Measurements from ENCODE around the gene ATP8B4. TPM values are rescaled to one million over a fixed set of nuclear protein-coding genes. Genes with fewer than 3 reads are reported as not detected.

Gene ATP8B4
- total and polyA plus RNA-seq, 10 donors, result 1.7 to 42.8 (median 27.7) TPM

DNA sequence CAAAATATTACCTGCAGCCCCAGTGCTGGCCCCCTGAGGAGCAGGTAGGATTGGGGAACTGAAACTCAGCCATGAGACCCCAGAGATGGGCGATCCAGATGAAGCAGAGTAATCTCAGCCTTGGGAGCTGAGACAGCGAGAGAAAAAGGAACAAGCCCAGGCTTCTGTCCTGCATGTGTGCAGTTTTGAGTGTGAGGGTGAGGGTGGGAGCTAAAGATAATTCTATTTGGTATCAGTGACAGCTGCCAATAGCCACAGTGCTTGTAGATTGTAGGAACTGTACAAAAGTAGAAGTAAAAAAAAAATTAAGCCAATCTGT is 5.9 kb downstream of the ATP8B4 start:
- intact Hi-C loops (cut with DNase I; ENCODE audit: low total_unique reads), result no loop called here

DNA sequence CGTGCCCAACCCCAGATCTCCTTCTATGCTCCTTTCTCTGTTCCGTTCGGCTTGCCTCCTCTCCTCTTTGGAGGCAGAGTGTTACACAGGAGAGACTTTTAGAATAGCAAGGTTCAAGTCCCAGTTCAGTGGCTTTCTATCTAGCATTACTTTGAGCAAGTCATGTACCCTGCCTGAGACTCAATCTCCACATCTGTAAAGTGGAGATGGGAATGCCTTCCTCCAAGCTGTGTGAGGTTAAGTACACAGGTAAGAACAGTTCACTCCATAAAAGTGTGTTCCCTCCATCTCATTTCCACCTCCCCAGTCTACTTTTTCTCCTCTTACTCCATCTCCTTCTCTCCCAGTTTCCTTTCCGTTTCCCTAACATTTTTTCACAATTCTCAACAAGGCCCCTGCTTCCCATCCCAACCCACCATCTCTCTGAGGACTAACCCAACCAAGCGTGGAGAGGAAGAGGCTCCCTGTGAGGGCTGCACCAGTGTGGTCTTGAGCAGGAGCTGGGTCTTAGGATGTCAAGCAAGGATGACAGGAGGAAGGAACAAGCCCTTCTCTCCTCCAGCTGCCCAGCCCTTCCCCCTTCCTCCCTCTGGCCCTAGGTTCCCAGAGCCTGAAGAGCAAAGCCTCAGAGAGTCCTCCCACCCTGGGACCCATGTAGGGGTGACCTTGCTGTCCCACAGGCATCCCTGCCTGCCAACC is 6.4 kb downstream of the ATP8B4 start:
- TF ChIP-seq POLR2A (IDR thresholded peaks at IDR 0.05) (no peak), POLR2AphosphoS5 (IDR thresholded peaks at IDR 0.05) (no peak)
- TF ChIP-seq, protein P1, sequence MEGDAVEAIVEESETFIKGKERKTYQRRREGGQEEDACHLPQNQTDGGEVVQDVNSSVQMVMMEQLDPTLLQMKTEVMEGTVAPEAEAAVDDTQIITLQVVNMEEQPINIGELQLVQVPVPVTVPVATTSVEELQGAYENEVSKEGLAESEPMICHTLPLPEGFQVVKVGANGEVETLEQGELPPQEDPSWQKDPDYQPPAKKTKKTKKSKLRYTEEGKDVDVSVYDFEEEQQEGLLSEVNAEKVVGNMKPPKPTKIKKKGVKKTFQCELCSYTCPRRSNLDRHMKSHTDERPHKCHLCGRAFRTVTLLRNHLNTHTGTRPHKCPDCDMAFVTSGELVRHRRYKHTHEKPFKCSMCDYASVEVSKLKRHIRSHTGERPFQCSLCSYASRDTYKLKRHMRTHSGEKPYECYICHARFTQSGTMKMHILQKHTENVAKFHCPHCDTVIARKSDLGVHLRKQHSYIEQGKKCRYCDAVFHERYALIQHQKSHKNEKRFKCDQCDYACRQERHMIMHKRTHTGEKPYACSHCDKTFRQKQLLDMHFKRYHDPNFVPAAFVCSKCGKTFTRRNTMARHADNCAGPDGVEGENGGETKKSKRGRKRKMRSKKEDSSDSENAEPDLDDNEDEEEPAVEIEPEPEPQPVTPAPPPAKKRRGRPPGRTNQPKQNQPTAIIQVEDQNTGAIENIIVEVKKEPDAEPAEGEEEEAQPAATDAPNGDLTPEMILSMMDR (IDR thresholded peaks at IDR 0.05 in 8 of 11, conservative IDR thresholded peaks at IDR 0.05 in 3 of 11), result no peak
- H3K36me3 ChIP-seq, result no peaks in the 10 kb centered on the region
- H3K9me3 ChIP-seq, result peaks cover 0 to 4% (median 0%) of the 10 kb centered on the region in 8 donors
- peak overlapping the region in 6 of 8 donors; percentile 7 to 53 (median 20) for H3K4me3 ChIP-seq
- WGBS, 5 donors, result 44 to 70% (median 52%) methylated on average over 5 of the region's 5 CpGs
- DNase-seq, result no peak
- H3K27me3 ChIP-seq (replicated peaks in 1 of 7), result no peaks in the 10 kb centered on the region
- H3K27ac ChIP-seq, result peak overlapping the region in 7 of 8 donors; percentile 22 to 94 (median 85)
- H3K4me1 ChIP-seq, result peaks cover 0 to 79% (median 16%) of the 10 kb centered on the region in 6 donors
- intact Hi-C loops (cut with DNase I; ENCODE audit: low total_unique reads), result no loop called here

More for the DNA sequence above, 5.9 kb downstream of the ATP8B4 start:
- Histone ChIP-seq H3K4me3 (peak overlapping the region in 6 of 8 donors; percentile 7 to 53 (median 20)), H3K27me3 (replicated peaks in 1 of 7) (no peaks in the 10 kb centered on the region), H3K27ac (peak overlapping the region in 7 of 8 donors; percentile 22 to 94 (median 79)), H3K9me3 (peaks cover 0 to 6% (median 0%) of the 10 kb centered on the region in 8 donors), H3K36me3 (no peaks in the 10 kb centered on the region), H3K4me1 (peaks cover 0 to 75% (median 11%) of the 10 kb centered on the region in 6 donors)
- no peak for DNase-seq
- WGBS, 5 donors, result 24 to 62% (median 54%) methylated on average over 2 of the region's 2 CpGs
- TF ChIP-seq, protein P1 (IDR thresholded peaks at IDR 0.05 in 8 of 11, conservative IDR thresholded peaks at IDR 0.05 in 3 of 11), result no peak
- no peak for TF ChIP-seq POLR2A (IDR thresholded peaks at IDR 0.05)
- peak in 1 of 3 donors; percentile 29 for TF ChIP-seq POLR2AphosphoS5 (IDR thresholded peaks at IDR 0.05)

DNA sequence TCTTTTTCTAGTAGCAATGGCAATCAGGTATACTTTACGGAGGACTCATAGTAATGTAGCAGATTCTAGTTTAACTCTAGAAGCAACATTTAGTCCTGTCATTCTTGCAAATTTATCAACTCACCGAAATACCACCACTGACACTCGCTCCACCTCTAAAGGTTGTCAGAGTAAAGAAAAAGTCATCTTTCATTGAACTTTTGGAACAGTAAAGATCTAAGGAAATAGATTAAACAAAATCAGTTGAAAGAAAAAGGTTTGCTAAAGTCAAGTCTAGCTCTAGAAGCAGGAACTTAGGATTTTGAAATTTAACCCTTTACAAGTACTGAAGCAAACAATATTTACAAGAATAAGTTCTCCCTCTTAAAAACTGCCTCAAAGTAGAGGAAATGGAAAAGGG is 8.7 kb downstream of the ATP8B4 start:
- peak overlapping the region in 7 of 8 donors; percentile 5 to 94 (median 85) for H3K27ac ChIP-seq
- H3K4me3 ChIP-seq, result peak overlapping the region in 1 of 8 donors; percentile 53
- intact Hi-C loops (cut with DNase I; ENCODE audit: low total_unique reads), result no loop called here

More for the DNA sequence above, 8.7 kb downstream of the ATP8B4 start:
- no peaks in the 10 kb centered on the region for H3K36me3 ChIP-seq
- 43 to 64% (median 49%) methylated on average over 3 of the region's 3 CpGs for WGBS, 5 donors
- TF ChIP-seq POLR2AphosphoS5 (IDR thresholded peaks at IDR 0.05) (no peak), POLR2A (IDR thresholded peaks at IDR 0.05) (no peak)
- TF ChIP-seq, protein P1 (IDR thresholded peaks at IDR 0.05 in 8 of 11, conservative IDR thresholded peaks at IDR 0.05 in 3 of 11), result no peak
- no peak for DNase-seq
- H3K27me3 ChIP-seq (replicated peaks in 1 of 7), result no peaks in the 10 kb centered on the region
- H3K4me1 ChIP-seq, result peaks cover 0 to 89% (median 25%) of the 10 kb centered on the region in 6 donors
- H3K9me3 ChIP-seq, result no peaks in the 10 kb centered on the region

All from spleen (tissue), 11 donors.